GM12874 (cell line): ENCODE measurements around the gene CDC42BPA.

Experiments
- TF ChIP-seq, protein P1 (sequence below): IDR thresholded peaks from 2 replicates; pipeline ENCODE4 v1.5.1; 2011; ENCODE audit warnings: low read depth, mild to moderate bottlenecking, control low read depth, low read length, moderate library complexity; ENCODE audit not compliant: insufficient read depth

Gene CDC42BPA

DNA sequence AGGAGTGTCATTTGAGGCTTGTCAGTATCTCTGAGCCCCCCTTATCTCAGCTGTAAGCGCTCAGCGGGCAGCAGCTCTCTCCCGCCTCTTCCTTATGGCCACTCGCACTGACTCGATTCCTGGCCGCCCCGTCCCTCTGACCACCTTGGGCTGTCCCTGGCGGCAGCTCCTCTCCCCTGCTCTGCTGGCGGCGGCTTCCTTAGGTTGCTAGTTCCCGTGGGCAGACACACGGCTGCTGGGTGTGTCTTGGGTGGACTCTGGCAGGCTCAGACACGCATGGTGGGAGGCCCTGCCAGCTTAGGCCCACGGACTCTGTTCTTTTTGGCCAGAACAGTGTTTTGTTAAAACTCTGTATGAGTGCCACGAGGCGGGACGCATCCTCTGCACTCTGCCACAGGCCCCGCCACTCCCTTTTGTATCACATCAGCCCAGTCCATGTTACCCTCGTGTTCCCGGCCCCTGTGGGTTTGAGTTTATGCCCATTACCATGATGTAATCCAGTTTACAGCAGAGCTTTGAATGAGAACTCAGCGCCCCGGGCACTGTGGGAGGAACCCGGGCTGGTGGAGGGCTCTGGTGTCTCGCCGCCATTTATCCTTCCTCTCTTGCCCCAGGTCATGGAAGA, 332.3 kb downstream of the CDC42BPA start:
- TF ChIP-seq, protein P1, sequence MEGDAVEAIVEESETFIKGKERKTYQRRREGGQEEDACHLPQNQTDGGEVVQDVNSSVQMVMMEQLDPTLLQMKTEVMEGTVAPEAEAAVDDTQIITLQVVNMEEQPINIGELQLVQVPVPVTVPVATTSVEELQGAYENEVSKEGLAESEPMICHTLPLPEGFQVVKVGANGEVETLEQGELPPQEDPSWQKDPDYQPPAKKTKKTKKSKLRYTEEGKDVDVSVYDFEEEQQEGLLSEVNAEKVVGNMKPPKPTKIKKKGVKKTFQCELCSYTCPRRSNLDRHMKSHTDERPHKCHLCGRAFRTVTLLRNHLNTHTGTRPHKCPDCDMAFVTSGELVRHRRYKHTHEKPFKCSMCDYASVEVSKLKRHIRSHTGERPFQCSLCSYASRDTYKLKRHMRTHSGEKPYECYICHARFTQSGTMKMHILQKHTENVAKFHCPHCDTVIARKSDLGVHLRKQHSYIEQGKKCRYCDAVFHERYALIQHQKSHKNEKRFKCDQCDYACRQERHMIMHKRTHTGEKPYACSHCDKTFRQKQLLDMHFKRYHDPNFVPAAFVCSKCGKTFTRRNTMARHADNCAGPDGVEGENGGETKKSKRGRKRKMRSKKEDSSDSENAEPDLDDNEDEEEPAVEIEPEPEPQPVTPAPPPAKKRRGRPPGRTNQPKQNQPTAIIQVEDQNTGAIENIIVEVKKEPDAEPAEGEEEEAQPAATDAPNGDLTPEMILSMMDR, result no peak

DNA sequence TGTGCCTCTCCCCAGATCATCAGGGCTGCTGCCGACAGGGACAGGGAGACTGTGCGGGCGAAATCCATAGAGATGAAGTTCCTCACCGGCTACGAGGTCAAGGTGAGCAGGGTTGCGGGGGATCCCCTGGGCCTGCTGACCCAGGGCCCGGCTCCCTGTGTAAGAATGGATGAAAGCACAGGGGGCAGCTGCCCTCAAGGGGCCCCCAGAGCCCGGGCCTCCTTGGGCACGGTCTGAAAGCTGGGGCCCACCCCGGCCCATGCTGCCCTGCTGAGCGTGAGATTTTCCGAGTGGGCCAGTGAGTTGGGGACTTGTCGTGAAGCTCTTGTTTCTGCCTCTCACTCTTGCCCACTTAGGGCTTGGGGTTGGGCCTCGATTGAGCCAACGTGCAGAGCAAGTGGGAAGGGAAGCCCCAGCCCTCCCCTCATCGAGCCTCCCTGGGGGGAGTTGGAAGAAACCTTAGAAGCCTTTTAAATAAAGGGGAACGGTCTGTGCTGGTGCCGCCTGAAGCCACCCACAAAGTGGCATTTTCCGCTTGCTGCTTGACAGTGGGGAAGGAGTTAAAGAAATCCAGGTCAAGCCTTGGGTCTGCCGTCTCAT, 333.0 kb downstream of the CDC42BPA start:
- TF ChIP-seq, protein P1, result no peak

DNA sequence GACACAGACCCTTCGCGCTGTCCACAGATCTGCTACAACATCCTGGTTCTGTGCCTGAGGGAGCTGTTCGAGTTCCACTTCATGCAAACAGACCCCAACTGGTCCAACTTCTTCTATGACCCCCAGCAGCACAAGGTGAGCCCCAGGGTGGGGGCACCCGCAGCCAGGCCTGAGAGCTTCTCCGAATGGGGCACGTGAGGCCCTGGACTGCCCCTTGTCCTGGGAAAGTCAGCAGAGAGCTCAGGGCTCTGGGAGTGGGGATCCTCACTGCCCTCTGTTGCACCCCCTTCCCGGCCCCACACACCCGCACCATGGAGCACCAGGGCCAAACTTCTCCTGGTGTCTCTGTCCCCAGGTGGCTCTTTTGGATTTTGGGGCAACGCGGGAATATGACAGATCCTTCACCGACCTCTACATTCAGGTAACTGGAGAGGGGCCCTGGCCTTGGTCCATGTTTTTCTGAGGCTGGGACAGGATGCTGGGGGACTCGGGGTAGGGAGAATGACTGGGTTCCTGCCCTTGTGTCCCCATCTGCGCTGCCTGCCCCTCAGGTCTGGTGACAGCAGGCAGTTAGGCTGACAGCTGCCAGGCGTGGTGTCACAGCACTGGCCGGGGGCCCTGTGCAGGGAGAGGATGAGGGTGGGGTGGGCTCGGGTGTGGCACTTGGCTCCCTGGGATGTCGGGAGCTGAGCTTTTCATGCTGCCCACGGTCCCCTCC, 333.6 kb downstream of the CDC42BPA start:
- TF ChIP-seq, protein P1, result no peak

DNA sequence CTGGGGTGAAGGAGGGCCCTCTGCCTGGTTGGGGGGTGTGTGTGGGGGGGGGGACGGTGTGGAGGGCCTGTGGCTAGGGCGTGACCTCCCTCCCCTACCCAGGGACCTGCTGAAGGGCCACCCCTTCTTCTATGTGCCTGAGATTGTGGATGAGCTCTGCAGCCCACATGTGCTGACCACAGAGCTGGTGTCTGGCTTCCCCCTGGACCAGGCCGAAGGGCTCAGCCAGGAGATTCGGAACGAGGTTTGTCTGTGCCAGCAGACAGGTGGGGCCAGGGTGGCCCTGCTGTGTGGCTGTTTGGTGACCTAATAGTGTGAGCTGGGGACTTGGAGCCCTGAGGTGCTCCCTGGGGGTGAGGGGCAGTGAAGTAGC, 334.3 kb downstream of the CDC42BPA start:
- TF ChIP-seq, protein P1, result no peak

DNA sequence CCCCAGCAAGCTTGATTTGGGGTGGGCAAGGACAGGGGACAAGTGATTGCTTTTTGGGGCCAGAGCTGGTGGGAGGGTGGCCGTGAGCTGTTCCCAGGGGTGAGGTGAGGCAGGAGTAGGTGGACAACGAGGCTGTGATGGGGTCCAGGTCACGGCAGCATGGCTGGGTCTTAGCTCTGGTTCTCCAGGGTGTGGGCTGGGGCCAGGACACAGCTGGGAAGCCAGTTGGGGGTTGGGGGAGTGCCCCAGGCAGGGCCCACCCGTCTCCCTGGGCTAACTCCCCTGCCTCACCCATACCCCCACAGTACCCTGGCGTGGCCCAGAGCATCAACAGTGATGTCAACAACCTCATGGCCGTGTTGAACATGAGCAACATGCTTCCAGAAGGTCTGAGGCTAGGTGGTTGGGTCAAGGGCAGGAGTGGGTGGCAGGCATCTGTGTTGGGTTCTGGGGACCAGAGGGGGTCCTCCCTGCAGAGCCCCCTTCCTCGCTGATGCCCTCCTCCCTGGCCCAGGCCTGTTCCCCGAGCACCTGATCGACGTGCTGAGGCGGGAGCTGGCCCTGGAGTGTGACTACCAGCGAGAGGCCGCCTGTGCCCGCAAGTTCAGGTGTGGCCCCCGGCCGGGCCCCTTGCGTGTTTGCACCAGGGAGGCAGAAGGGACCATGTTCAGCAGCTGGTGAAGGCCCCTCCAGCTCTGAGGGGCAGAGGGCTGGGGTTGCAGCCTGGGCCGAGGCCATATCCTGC, 334.9 kb downstream of the CDC42BPA start:
- TF ChIP-seq, protein P1, result no peak

DNA sequence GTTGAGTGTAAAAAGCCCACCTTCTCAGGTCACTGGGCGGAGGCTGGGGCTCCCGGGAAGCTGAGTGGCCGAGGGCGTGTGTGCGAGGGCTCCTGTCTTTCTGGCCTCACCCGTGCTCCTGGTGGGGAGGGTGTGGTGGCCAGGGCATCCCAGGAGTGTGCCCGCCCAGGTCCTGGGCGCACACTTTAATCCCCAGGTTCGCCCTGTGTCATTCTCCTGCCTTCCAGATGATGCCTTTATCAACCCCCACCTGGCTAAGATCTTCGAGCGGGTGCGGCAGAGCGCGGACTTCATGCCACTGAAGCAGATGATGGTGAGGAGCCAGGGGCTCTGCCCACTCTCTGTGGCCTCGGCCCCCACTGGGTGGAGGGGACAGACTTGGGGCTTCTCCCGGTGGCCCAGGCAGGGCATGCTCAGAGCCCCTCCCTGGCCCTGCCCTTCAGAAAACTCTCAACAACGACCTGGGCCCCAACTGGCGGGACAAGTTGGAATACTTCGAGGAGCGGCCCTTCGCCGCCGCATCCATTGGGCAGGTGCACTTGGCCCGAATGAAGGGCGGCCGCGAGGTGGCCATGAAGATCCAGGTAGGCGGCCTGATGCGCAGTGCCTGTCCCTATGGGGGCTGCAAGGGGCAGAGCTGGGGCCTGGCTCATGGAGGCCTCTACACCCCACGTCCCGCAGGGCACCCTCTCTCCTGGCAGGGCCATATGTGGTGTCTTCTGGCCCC, 335.7 kb downstream of the CDC42BPA start:
- TF ChIP-seq, protein P1, result no peak
